Stomach smooth muscle (tissue), 2 donors: Measurements from ENCODE around the gene CDKN2AIP.
"Not testable (repeated sequence)": the region's sequence is repeated elsewhere in the genome, so short reads cannot be mapped to it uniquely, and the experiment has no call there.

Experiments
- H3K27ac ChIP-seq: one replicate; pipeline ENCODE4 v1.7.0; 2013; ENCODE audit warnings: mild to moderate bottlenecking, low read length, inconsistent platforms
- H3K27me3 ChIP-seq, 2 donors: one replicate each; pipeline ENCODE4 v1.7.0; 2013; ENCODE audit warnings: low read length in 2 of 2; ENCODE audit not compliant: insufficient read depth in 2 of 2, control insufficient read depth in 1 of 2
- H3K36me3 ChIP-seq, 2 donors: one replicate each; pipeline ENCODE4 v1.7.0; 2013; ENCODE audit warnings: low read length in 2 of 2; ENCODE audit not compliant: control insufficient read depth in 2 of 2, insufficient read depth in 2 of 2
- H3K4me1 ChIP-seq: one replicate; pipeline ENCODE4 v1.7.0; 2013; ENCODE audit warnings: low read length; ENCODE audit not compliant: control insufficient read depth, insufficient read depth
- H3K4me3 ChIP-seq, 2 donors: one replicate each; pipeline ENCODE4 v1.7.0; 2013; ENCODE audit warnings: low read length in 2 of 2
- H3K9ac ChIP-seq, 2 donors: one replicate each; pipeline ENCODE4 v1.7.0; 2013; ENCODE audit warnings: low read length in 2 of 2, mild to moderate bottlenecking in 1 of 2
- H3K9me3 ChIP-seq, 2 donors: one replicate each; pipeline ENCODE4 v1.7.0; 2013; ENCODE audit warnings: low read length in 2 of 2; ENCODE audit not compliant: control insufficient read depth in 2 of 2
- donor health status: healthy.
- donor health status: Pancreatic carcinoma.

The CDKN2AIP gene

DNA sequence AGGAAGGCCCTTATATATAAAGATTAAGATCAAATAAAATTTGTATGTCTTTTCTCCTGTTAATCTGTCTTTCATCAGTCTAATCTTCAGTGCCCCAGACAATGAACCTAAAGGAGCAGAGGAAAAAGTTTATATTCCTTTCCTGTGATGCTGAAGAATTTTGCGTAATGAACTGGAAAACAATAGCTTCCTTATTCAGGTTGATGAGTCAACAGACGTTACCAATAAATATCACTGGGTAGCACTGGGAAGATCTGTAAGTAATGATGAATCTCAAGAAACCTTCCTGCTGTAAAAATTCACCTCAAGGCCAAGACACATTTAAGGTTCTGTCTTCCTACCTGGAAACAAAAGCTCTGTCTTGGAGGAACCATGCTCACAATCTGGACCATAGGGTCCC is 25.5 kb downstream of the CDKN2AIP start:
- Histone ChIP-seq H3K4me3 (no peak overlapping the region), H3K36me3 (no peaks in the 10 kb centered on the region), H3K27me3 (no peaks in the 10 kb centered on the region), H3K4me1 (peaks cover 3% of the 10 kb centered on the region), H3K27ac (no peak overlapping the region), H3K9me3 (no peaks in the 10 kb centered on the region), H3K9ac (no peak overlapping the region)

DNA sequence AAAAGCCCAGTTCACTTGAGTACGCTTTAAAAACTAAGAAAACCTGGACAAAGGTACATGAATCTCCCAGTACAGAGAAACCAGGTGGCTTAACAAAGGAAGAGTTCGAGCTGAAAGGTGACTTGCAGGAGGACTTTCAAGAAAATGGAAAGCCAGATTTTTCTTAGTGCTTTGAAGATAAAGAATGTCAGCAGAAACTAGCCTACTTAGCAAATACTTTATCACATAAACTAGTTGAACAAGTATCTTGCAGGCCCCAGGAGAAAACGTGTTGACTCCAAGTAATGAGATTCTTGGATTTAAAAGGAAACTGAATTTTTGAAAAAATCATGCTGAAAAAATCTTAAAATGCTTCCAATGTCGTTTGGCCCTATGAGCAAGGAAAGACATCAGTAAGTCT is 26.4 kb downstream of the CDKN2AIP start:
- H3K27me3 ChIP-seq = no peaks in the 10 kb centered on the region
- H3K4me1 ChIP-seq = peaks cover 3% of the 10 kb centered on the region
- H3K9ac ChIP-seq = no peak overlapping the region
- H3K27ac ChIP-seq = no peak overlapping the region
- H3K36me3 ChIP-seq = no peaks in the 10 kb centered on the region
- no peak overlapping the region for H3K4me3 ChIP-seq
- H3K9me3 ChIP-seq = no peaks in the 10 kb centered on the region

DNA sequence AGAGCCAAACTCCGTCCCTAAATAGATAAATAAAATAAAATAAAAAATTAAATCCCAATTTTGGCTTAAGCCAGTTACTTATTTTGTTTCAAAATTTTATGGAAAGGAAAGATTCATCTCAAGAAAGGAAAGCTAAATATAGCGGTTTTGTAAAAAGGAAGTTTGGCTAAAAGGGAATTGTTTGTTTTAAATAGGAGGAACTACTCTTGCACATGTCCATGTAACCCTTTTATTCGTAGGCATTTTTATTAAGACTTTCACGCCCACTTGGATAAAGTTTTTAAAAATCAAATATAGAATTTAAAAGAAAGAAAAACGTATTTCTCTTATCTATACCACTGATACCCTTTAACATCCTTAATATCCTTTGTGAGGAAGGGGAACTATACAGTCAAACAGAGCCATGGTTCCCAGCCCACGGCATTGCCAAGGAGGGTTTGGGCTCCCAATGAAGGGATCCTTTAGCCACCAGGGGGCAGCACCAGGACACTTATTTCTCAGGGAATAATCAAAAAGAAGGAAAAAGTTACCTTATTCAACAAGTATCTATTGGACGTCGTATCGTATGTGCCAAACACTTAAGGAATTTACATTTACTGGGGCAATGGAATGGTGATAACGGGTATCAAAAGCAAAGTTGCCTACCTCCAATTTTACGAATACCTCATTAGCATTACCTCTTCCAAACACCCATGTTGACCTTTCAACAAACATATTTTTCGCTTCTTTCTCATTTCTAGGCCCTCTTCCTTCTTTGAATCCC is 27.7 kb downstream of the CDKN2AIP start:
- no peaks in the 10 kb centered on the region for H3K27me3 ChIP-seq
- H3K4me3 ChIP-seq = peak overlapping the region; percentile 9 to 33
- no peak overlapping the region for H3K9ac ChIP-seq
- no peaks in the 10 kb centered on the region for H3K36me3 ChIP-seq
- no peak overlapping the region for H3K27ac ChIP-seq
- no peaks in the 10 kb centered on the region for H3K9me3 ChIP-seq
- H3K4me1 ChIP-seq = peaks cover 3% of the 10 kb centered on the region

DNA sequence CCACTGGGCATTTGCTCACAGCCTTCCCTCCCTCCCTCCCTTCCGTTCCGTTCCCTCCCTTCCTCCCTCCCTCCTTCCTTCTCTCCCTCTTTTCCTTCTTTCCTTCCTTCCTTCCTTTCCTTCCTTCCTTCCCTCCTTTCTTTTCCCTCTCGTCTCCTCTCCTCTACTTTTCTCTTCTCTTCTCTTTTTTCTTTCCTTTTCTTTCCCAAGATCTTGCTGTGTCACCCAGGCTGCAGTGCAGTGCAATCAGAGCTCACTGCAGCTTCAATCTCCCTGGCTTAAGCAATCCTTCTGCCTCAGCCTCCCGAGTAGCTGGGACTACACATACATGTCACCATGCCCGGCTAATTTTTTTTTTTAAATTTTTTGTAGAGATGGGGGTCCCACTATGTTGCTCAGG is 33.7 kb downstream of the CDKN2AIP start:
- no peaks in the 10 kb centered on the region for H3K9me3 ChIP-seq
- H3K4me3 ChIP-seq = no peak overlapping the region
- no peak overlapping the region for H3K27ac ChIP-seq
- no peak overlapping the region for H3K9ac ChIP-seq
- H3K4me1 ChIP-seq = no peaks in the 10 kb centered on the region
- no peaks in the 10 kb centered on the region for H3K27me3 ChIP-seq
- H3K36me3 ChIP-seq = no peaks in the 10 kb centered on the region

DNA sequence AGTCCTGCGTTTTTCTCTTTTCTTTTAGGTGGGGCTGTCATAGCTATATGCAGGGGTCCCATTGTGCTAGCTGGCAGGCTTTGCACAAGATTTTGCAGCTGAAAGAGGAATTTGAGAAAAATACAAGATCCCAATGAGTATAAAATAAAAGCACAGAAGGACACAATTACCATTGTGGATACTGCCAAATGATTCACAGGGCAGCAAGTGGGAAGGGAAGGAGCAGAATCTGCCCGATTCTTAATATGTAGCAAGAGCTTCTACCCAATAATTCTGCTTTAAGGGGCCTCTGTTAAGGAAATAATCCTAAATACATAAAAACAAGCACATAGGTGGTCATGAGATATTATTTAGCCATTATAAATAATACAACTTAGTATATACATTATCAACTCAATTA is 34.5 kb downstream of the CDKN2AIP start:
- Histone ChIP-seq H3K27ac (no peak overlapping the region), H3K36me3 (no peaks in the 10 kb centered on the region), H3K9ac (no peak overlapping the region), H3K4me1 (no peaks in the 10 kb centered on the region), H3K4me3 (no peak overlapping the region), H3K27me3 (no peaks in the 10 kb centered on the region), H3K9me3 (no peaks in the 10 kb centered on the region)

DNA sequence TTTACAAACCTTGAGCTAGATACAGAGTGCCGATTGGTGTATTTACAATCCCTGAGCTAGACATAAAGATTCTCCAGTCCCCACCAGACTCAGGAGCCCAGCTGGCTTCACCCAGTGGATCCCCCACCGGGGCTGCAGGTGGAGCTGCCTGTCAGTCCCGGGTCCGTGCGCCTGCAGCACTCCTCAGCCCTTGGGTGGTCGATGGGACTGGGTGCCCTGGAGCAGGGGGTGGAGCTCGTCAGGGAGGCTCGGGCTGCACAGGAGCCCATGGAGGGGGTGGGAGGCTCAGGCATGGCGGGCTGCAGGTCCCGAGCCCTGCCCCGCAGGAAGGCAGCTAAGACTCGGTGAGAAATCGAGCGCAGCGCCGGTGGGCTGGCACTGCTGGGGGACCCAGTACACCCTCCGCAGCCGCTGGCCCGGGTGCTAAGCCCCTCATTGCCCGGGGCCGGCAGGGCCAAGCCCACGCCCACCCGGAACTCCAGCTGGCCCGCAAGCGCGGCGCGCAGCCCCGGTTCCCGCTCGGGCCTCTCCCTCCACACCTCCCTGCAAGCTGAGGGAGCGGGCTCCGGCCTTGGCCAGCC is 38.2 kb downstream of the CDKN2AIP start:
- not testable (repeated sequence) for H3K27me3 ChIP-seq, H3K9me3 ChIP-seq, H3K27ac ChIP-seq, H3K4me3 ChIP-seq, H3K4me1 ChIP-seq, H3K36me3 ChIP-seq, H3K9ac ChIP-seq

DNA sequence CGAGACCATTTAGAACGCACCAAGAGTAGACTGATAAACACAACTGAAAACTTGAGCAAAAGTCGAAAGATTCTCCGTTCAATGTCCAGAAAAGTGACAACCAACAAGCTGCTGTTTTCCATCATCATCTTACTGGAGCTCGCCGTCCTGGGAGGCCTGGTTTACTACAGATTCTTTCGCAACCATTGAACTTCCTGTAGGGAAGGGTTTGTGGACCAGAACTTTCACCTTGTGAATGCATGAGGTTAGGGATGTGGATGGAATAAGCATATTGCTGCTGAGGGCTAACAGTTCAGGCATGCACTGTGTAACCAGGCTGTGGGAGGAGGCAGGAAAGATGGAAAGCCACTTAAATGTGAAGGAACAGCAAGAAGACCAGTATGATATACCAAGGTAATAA is 39.6 kb downstream of the CDKN2AIP start:
- Histone ChIP-seq H3K4me3 (no peak overlapping the region), H3K27me3 (no peaks in the 10 kb centered on the region), H3K27ac (no peak overlapping the region), H3K36me3 (no peaks in the 10 kb centered on the region), H3K4me1 (no peaks in the 10 kb centered on the region), H3K9me3 (no peaks in the 10 kb centered on the region), H3K9ac (no peak overlapping the region)

DNA sequence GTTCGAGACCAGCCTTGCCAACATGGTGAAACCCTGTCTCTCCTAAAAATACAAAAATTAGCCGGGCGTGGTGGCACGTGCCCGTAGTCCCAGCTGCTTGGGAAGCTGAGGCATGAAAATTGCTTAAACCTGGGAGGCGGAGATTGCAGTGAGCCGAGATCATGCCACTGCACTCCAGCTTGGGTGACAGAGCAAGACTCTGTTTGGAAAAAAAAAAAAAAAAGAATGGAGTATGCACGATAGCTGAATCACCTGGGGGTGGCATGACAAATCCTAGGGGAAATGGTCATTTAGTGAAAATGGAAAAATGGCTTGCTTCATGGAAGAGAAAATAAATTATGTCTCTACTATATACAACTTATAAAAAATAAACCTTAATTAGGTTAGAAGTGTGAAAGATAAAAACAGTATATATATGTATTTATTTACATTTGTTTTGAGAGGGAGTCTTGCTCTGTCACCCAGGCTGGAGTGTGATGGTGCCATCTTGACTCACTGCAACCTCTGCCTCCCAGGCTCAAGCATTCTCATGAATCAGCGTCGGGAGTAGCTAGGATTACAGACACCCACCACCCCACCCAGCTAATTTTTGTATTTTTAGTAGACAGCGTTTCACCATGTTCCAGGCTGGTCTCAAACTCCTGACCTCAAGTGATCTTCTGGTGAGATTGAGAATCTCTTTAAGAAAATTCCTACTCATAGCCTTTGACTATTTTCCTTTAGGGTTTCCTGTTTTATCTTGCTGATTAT is 41.1 kb downstream of the CDKN2AIP start:
- Histone ChIP-seq H3K27me3 (no peaks in the 10 kb centered on the region), H3K4me3 (no peak overlapping the region), H3K4me1 (no peaks in the 10 kb centered on the region), H3K9me3 (no peaks in the 10 kb centered on the region), H3K36me3 (no peaks in the 10 kb centered on the region), H3K27ac (no peak overlapping the region), H3K9ac (no peak overlapping the region)

DNA sequence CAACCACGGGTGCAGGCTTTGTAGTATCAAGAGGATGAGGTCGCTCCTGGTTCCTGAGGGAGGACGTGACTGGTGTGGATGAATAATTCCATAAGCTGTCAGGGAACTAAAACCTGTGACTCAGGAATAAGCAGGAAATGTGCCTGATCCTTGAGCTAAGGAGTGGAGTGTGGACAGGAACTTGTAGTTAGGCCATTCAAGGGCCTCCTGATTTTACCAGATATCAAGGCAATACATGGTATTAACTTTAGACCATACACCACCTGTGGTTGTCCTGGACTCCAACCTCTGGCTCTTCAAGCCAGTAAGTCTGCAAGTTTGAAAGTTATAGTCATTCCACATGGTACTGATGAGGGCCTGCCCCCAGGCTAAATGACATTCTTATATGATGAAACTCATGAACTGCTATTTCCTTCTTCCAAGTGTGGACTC is 48.4 kb downstream of the CDKN2AIP start:
- peaks cover 0 to 2% of the 10 kb centered on the region in 2 donors for H3K36me3 ChIP-seq
- H3K9me3 ChIP-seq = peaks cover 0 to 4% of the 10 kb centered on the region in 2 donors
- H3K9ac ChIP-seq = no peak overlapping the region
- no peak overlapping the region for H3K4me3 ChIP-seq
- H3K4me1 ChIP-seq = no peaks in the 10 kb centered on the region
- no peaks in the 10 kb centered on the region for H3K27me3 ChIP-seq
- H3K27ac ChIP-seq = no peak overlapping the region

DNA sequence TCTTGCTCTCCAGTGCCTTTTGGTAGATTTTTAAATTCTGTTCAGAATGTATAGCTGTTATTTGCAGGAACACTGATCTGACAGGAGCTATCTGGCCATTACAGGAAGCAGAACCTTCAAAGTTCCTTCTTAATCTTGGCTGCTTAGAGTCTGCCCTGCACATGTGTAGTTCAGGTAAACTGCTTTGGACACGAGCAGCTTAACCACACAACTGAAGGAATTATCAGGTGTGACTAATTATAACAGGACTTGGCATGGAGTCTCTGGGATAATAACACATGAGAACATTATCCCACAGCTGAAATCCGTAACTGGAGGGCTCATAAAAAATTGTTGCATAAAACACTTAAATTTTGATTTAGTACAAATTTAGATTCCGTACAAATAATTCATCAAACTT is 48.8 kb downstream of the CDKN2AIP start:
- peaks cover 0 to 4% of the 10 kb centered on the region in 2 donors for H3K9me3 ChIP-seq
- peaks cover 0 to 2% of the 10 kb centered on the region in 2 donors for H3K36me3 ChIP-seq
- no peak overlapping the region for H3K27ac ChIP-seq
- H3K4me1 ChIP-seq = no peaks in the 10 kb centered on the region
- no peak overlapping the region for H3K4me3 ChIP-seq
- no peaks in the 10 kb centered on the region for H3K27me3 ChIP-seq
- H3K9ac ChIP-seq = no peak overlapping the region

DNA sequence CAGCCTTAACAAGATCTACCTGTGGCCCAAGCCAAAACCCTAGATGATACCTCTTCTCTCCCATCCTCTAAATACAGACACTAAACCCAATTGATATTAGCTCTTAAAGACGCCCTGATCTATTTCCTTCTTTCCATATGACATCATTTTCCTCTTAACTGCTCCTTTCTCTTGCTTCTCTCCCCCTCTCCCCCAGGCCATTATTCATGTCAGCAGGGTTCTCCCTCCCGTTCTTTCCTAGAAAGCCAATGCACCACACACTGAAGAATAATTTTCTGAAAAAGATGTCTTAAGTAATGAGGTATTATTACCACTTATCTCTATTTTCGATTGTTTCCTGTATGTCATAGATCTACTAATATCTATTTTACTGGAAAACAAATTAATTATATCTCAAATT is 50.7 kb downstream of the CDKN2AIP start:
- H3K27ac ChIP-seq = no peak overlapping the region
- H3K27me3 ChIP-seq = no peaks in the 10 kb centered on the region
- H3K9ac ChIP-seq = no peak overlapping the region
- peaks cover 0 to 2% of the 10 kb centered on the region in 2 donors for H3K36me3 ChIP-seq
- H3K9me3 ChIP-seq = peaks cover 0 to 4% of the 10 kb centered on the region in 2 donors
- no peaks in the 10 kb centered on the region for H3K4me1 ChIP-seq
- no peak overlapping the region for H3K4me3 ChIP-seq
